Measurements from ENCODE around the gene FERMT2. TPM values are rescaled to one million over a fixed set of nuclear protein-coding genes. Genes with fewer than 3 reads are reported as not detected.

Gene FERMT2
- total RNA-seq, 2 experiments from 2014 or later, result 2.1 to 3.6 TPM

DNA sequence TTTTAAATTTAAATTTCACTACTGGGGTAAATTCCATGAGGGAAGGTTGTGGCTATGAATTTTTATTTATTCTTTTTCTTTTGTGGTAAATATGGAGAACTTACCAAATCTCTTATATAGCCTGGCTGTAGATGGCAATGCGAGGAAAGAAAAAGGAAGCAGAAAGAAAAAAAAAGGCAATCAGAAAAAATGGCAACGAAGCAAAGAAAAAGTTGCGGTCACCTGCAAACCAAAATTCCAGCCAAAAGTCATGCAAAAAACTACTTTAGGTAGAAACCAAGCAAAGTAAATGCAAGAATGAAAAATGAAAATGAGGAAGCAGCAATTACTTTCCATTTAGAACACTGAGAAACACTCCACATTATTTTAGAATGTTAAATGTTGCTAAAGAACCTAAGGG is 89.9 kb downstream of the FERMT2 start:
- DNase-seq (no peak), ATAC-seq (no peak)
- intact Hi-C loops (cut with DNase I, micrococcal nuclease), result no loop called here
- H3K27ac Mint-ChIP-seq, result no peak overlapping the region
- CTCF ChIA-PET, result interaction anchor here (0.6 to 0.8 kb wide), 2 partner anchors 9 to 16 kb away, joined by 3 to 4 read pairs; no protein-coding TSS in a partner anchor
- H3K9me3 Mint-ChIP-seq (ENCODE audit: low read depth), result no peaks in the 10 kb centered on the region
- POLR2A ChIA-PET, result no interaction called here
- no peaks in the 10 kb centered on the region for H3K4me1 Mint-ChIP-seq
- no peaks in the 10 kb centered on the region for H3K27me3 Mint-ChIP-seq
- H3K36me3 Mint-ChIP-seq (ENCODE audit: low read depth), result no peaks in the 10 kb centered on the region
- no peak overlapping the region for H3K4me3 Mint-ChIP-seq

DNA sequence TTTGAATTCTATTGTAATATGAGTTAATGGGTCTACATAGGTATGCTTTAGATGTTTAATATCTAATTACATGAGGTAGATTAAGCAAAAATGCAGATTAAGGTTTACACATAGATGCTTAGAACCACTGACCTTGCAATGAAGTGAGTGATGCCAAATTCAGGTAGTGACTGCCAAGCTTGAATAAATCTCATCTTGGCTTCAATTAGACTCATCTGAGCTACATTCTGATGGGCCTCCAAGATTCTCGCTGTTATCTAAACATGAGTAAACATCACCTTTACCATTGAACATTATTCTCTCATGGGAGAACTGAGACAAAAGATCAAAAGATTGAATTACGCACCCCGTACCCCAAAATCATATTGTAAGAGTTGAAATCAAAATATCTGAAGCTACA is 90.6 kb downstream of the FERMT2 start:
- no peak for ATAC-seq
- CTCF ChIA-PET, result interaction anchor here (0.6 to 0.8 kb wide), 2 partner anchors 10 to 15 kb away, joined by 3 to 4 read pairs; no protein-coding TSS in a partner anchor

DNA sequence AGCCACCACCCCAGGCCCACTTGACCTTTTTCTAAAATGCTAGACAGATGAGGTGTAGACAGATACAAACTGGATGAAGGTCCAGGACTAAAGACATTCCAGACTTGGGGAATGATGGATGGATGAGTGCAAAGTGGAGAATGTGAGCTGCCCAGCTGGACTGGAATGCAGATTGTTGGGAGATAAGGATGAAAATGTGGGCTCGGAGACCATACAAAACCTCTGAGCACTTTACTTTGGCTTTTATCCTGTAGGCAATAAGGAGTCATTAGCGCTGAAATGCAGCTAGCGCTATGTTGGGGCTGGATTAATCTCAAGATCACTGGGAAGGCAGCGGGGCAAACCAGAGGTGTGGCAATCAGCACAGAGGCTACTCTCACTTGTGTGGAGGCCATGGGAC is 94.7 kb downstream of the FERMT2 start:
- H3K36me3 Mint-ChIP-seq (ENCODE audit: low read depth), result no peaks in the 10 kb centered on the region
- DNase-seq (no peak), ATAC-seq (no peak)
- no peaks in the 10 kb centered on the region for H3K27me3 Mint-ChIP-seq
- intact Hi-C loops (cut with DNase I, micrococcal nuclease), result no loop called here
- POLR2A ChIA-PET, result no interaction called here
- no peak overlapping the region for H3K4me3 Mint-ChIP-seq
- no peaks in the 10 kb centered on the region for H3K9me3 Mint-ChIP-seq (ENCODE audit: low read depth)
- no peaks in the 10 kb centered on the region for H3K4me1 Mint-ChIP-seq
- CTCF ChIA-PET, result no interaction called here
- H3K27ac Mint-ChIP-seq, result no peak overlapping the region

More for the DNA sequence above, 90.6 kb downstream of the FERMT2 start:
- H3K9me3 Mint-ChIP-seq (ENCODE audit: low read depth), result no peaks in the 10 kb centered on the region
- H3K27ac Mint-ChIP-seq, result no peak overlapping the region
- intact Hi-C loops (cut with DNase I, micrococcal nuclease), result no loop called here
- no peaks in the 10 kb centered on the region for H3K4me1 Mint-ChIP-seq
- DNase-seq, result no peak
- H3K36me3 Mint-ChIP-seq (ENCODE audit: low read depth), result no peaks in the 10 kb centered on the region
- POLR2A ChIA-PET, result no interaction called here
- H3K4me3 Mint-ChIP-seq, result no peak overlapping the region
- no peaks in the 10 kb centered on the region for H3K27me3 Mint-ChIP-seq

DNA sequence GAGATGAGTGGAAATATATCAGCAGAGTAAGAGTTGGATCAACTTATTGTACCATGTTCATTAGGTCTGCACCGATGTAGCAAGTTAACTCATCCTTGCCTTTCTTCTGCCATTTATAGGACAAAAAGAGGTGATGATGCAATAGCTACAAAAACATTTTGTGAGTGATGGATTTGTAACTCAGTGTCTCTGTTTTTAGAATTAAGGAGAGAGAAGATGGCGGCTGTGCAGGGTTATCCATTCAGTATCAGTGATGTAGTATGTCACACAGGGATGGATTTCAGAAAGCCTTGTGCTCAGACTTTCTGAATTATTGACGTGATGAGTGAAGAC is 97.4 kb downstream of the FERMT2 start:
- ATAC-seq (no peak), DNase-seq (no peak)
- H3K4me3 Mint-ChIP-seq, result no peak overlapping the region
- no peak overlapping the region for H3K27ac Mint-ChIP-seq
- no peaks in the 10 kb centered on the region for H3K27me3 Mint-ChIP-seq
- H3K4me1 Mint-ChIP-seq, result no peaks in the 10 kb centered on the region
- no peaks in the 10 kb centered on the region for H3K9me3 Mint-ChIP-seq (ENCODE audit: low read depth)
- POLR2A ChIA-PET, result no interaction called here
- no peaks in the 10 kb centered on the region for H3K36me3 Mint-ChIP-seq (ENCODE audit: low read depth)
- intact Hi-C loops (cut with DNase I, micrococcal nuclease), result no loop called here
- CTCF ChIA-PET, result no interaction called here

DNA sequence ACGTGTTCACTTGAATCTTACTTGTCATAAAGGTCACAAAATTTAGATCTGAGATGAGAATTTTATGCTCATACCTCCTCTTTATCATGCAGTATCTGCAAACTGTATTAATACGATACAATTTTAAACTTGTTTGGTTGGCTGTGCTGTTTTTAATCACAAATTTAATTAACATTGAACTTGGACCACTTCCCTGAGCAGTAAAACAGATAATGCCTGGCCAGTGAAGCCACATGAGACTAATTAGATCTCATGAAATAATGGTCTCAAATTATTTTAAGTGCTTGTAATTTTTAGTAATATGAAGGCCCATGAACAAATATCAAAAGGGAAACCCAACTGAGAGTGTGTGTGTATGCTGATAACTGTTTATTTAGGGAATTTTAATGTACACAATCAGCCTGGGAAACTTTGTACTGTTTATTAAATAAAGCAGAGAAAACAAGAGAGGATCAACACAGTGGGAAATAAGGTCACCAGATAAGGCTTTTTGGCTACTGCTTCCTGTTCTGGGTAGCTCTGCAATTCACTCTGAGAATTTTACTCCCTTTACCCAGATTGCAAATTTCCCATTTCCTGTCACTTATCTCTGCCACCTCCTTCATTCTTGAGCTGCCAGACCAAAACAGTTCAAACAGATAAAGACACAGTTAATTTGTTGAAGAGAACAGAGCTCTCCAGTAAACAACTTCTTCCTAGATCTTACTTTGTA is 97.9 kb downstream of the FERMT2 start:
- Mint-ChIP-seq H3K4me1 (no peaks in the 10 kb centered on the region), H3K4me3 (no peak overlapping the region), H3K27ac (no peak overlapping the region), H3K9me3 (ENCODE audit: low read depth) (no peaks in the 10 kb centered on the region), H3K27me3 (no peaks in the 10 kb centered on the region), H3K36me3 (ENCODE audit: low read depth) (no peaks in the 10 kb centered on the region)
- DNase-seq, result no peak
- ChIA-PET CTCF (no interaction called here), POLR2A (no interaction called here)
- intact Hi-C loops (cut with DNase I, micrococcal nuclease), result no loop called here
- no peak for ATAC-seq

DNA sequence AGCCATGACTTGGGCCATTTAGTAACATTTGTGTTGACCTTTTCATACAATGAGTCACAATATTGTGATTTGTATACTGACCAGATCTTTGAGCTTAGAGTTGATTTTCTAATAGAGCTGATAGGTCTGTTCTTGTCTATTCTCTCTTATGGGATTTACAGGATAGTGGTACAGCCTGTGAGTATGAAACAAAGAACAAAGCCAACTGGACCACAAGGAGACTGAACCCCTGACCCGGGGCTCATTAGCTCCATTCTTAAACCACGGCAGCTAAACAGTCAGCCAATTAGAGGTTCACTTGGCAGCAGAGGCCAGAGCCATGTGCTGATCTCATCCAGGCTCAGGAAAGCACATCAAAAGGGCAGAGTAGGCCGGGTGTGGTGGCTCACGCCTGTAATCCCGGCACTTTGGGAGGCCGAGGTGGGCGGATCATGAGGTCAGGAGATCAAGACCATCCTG is 100.4 kb downstream of the FERMT2 start:
- Mint-ChIP-seq H3K36me3 (ENCODE audit: low read depth) (no peaks in the 10 kb centered on the region), H3K27ac (no peak overlapping the region), H3K4me3 (no peak overlapping the region), H3K9me3 (ENCODE audit: low read depth) (no peaks in the 10 kb centered on the region), H3K4me1 (no peaks in the 10 kb centered on the region), H3K27me3 (peaks cover 2% of the 10 kb centered on the region)
- intact Hi-C loops (cut with DNase I, micrococcal nuclease), result no loop called here
- ATAC-seq, result no peak
- no peak for DNase-seq
- ChIA-PET POLR2A (no interaction called here), CTCF (no interaction called here)

DNA sequence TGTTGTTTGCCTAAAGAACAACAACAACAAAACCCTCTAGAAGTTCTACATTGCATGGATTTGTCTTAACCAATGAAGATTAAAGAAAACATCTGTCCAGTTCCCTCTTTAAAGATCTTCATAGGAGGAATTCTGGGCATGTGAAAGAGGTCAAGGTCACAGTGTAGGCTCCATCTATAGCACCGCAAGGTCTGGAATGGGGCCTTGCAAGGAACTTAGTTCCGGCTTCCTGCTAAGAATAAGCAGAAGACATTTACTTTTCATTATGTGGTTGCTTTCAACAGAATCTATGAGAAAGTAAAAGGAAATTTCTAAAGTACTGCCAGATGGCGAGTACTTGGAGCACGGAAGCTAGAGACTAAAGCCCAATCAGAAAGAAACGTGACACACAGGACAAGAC is 102.2 kb downstream of the FERMT2 start:
- intact Hi-C loops (cut with DNase I, micrococcal nuclease), result no loop called here
- DNase-seq (no peak), ATAC-seq (no peak)
- Mint-ChIP-seq H3K9me3 (ENCODE audit: low read depth) (no peaks in the 10 kb centered on the region), H3K27ac (no peak overlapping the region), H3K36me3 (ENCODE audit: low read depth) (no peaks in the 10 kb centered on the region), H3K27me3 (peaks cover 2% of the 10 kb centered on the region), H3K4me3 (no peak overlapping the region), H3K4me1 (no peaks in the 10 kb centered on the region)
- POLR2A ChIA-PET, result no interaction called here
- CTCF ChIA-PET, result interaction anchor here (0.8 to 1.3 kb wide), 3 partner anchors 9 to 23 kb away, joined by 4 to 5 read pairs (median 4); no protein-coding TSS in a partner anchor

DNA sequence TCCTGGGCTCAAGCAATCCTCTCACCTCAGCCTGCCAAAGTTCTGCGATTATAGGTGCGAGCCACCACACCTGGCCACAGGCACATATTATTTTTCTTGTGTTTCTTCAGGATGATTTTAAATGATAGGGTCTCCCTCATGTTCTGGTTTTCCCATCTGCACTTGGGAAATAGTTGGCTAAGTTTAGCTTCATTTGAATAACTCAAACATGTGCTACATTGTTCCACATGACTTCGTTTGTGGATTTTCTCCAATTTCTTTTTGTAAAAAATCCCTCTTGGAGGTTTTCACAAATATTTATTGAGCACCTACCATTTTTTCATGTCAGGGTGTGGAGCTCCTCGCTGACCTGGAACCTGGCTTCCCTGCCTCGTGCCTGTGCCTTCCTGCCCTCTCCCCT is 104.3 kb downstream of the FERMT2 start:
- no peak overlapping the region for H3K4me3 Mint-ChIP-seq
- H3K27ac Mint-ChIP-seq, result no peak overlapping the region
- no peaks in the 10 kb centered on the region for H3K4me1 Mint-ChIP-seq
- CTCF ChIA-PET, result no interaction called here
- H3K27me3 Mint-ChIP-seq, result peaks cover 2% of the 10 kb centered on the region
- ATAC-seq (no peak), DNase-seq (no peak)
- H3K36me3 Mint-ChIP-seq (ENCODE audit: low read depth), result no peaks in the 10 kb centered on the region
- intact Hi-C loops (cut with DNase I, micrococcal nuclease), result no loop called here
- POLR2A ChIA-PET, result no interaction called here
- no peaks in the 10 kb centered on the region for H3K9me3 Mint-ChIP-seq (ENCODE audit: low read depth)

DNA sequence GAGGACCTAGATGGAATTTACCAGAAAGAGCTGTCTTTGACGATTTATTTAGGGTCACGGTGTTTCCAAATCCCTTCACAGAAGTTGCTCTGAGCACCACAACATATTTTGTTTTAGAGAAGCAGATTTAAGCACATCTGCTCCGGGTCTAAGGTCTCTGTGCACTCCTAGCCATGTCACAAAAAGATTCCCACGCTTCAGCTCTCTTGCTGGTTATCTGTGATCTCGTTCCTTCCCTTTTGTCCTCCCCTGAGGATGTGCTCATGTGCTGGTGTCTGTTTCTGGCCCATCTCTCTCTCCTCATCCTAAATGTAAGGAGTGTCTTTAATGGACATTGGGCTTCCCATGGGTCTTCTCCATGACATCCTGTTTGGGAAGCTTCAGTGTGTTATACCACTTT is 105.8 kb downstream of the FERMT2 start:
- H3K4me1 Mint-ChIP-seq, result no peaks in the 10 kb centered on the region

DNA sequence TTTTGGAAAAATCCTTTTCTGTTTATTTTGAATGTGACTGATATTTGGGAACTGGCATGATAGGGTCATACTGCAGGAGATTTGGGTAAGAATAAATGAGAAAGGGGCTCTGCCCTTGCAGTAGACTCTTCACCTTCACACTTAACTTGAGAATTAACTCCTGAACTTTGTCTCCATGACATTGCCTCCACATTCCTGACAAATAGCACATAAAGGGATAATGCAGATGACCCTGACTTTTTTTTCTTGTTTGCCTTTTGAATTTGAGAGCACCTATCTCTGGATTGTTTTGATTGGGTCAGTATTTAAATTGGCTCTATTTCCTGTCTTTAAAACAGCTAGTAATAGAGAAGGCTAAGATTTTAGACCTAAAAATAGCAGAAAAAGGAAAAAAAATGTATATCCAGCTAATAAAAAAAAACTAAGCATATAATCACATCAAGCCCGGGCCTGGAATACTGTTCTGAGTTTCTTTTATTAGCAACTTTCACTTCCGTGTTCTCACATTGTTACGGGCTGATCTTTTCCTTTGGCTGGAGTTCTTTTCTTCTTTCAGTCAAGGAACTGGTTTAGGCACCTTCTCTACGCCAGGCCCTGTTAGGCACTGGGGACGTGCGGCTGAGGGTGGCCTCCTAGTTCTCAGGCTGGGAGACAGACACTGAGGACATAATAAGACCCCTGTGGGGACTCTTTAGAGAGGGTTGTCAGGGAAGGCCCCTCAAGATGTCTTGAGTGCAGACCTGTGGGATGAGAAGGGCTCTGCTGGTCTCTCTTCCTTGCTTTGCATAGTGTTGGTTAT is 106.4 kb downstream of the FERMT2 start:
- peaks cover 2% of the 10 kb centered on the region for H3K27me3 Mint-ChIP-seq
- H3K27ac Mint-ChIP-seq, result no peak overlapping the region

More for the DNA sequence above, 105.8 kb downstream of the FERMT2 start:
- H3K4me3 Mint-ChIP-seq, result no peak overlapping the region
- H3K27me3 Mint-ChIP-seq, result peaks cover 2% of the 10 kb centered on the region
- intact Hi-C loops (cut with DNase I, micrococcal nuclease), result no loop called here
- DNase-seq, result no peak
- no peak for ATAC-seq
- H3K27ac Mint-ChIP-seq, result no peak overlapping the region
- H3K36me3 Mint-ChIP-seq (ENCODE audit: low read depth), result no peaks in the 10 kb centered on the region
- no peaks in the 10 kb centered on the region for H3K9me3 Mint-ChIP-seq (ENCODE audit: low read depth)
- POLR2A ChIA-PET, result interaction anchor here (0.6 kb wide), 1 partner anchor 25 kb away, joined by 5 read pairs; no protein-coding TSS in a partner anchor
- CTCF ChIA-PET, result interaction anchor here (0.5 to 1.6 kb wide), 3 partner anchors 14 to 16 kb away, joined by 3 to 4 read pairs (median 4); no protein-coding TSS in a partner anchor

DNA sequence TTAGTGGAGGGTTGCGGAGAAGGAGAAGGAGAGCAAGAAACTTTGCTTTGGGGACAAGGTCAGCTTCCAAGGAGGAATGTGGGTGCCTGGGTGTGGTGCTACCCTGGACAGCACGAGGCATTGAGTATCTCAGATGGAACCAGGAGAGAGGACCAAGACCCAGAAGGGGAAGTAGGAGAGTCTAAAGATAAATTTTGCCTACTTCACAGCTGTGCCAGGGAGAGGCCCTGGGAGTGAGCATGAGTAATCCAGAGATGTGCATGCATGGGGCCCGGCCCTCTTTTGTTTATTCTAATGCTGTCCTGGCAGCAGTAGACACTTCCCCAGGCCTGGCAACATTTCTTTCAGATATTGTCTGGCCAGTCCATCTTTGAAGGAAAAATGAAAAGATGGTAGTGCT is 110.0 kb downstream of the FERMT2 start:
- no peaks in the 10 kb centered on the region for H3K36me3 Mint-ChIP-seq (ENCODE audit: low read depth)
- ATAC-seq, result no peak
- CTCF ChIA-PET, result interaction anchor here (1.6 kb wide), 1 partner anchor 8 kb away, joined by 5 read pairs; no protein-coding TSS in a partner anchor

More for the DNA sequence above, 106.4 kb downstream of the FERMT2 start:
- intact Hi-C loops (cut with DNase I, micrococcal nuclease), result no loop called here
- DNase-seq, result no peak
- CTCF ChIA-PET, result interaction anchor here (1.6 kb wide), 1 partner anchor 13 kb away, joined by 4 read pairs; no protein-coding TSS in a partner anchor
- no peak for ATAC-seq
- no peaks in the 10 kb centered on the region for H3K36me3 Mint-ChIP-seq (ENCODE audit: low read depth)
- H3K9me3 Mint-ChIP-seq (ENCODE audit: low read depth), result no peaks in the 10 kb centered on the region
- no peaks in the 10 kb centered on the region for H3K4me1 Mint-ChIP-seq
- POLR2A ChIA-PET, result interaction anchor here (0.6 kb wide), 1 partner anchor 25 kb away, joined by 5 read pairs; no protein-coding TSS in a partner anchor
- no peak overlapping the region for H3K4me3 Mint-ChIP-seq

DNA sequence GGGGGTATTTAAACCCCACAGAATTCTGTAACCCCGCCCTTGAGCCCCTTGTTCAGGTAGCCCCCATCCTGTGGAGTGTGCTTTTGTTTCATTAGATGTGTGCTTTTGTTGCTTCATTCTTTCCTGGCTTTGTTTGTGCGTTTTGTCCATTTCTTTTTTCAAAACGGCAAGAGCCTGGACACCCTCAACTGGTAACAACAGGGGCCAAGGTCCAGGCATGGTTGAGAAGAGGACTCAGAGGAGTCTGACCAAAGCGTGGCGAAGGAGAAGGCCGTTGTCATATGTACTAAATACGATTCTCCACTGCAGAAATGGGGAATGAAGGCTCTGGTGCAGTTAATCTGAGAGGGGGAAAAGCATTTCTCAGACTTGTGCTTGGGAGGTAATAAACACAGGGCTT is 113.4 kb downstream of the FERMT2 start:
- Mint-ChIP-seq H3K27me3 (no peaks in the 10 kb centered on the region), H3K36me3 (ENCODE audit: low read depth) (no peaks in the 10 kb centered on the region), H3K4me1 (no peaks in the 10 kb centered on the region), H3K27ac (no peak overlapping the region), H3K9me3 (ENCODE audit: low read depth) (no peaks in the 10 kb centered on the region), H3K4me3 (no peak overlapping the region)
- CTCF ChIA-PET, result no interaction called here
- no peak for ATAC-seq
- intact Hi-C loops (cut with DNase I, micrococcal nuclease), result no loop called here
- POLR2A ChIA-PET, result no interaction called here
- DNase-seq, result no peak

More for the DNA sequence above, 110.0 kb downstream of the FERMT2 start:
- no peak overlapping the region for H3K4me3 Mint-ChIP-seq
- DNase-seq, result no peak
- no peaks in the 10 kb centered on the region for H3K27me3 Mint-ChIP-seq
- intact Hi-C loops (cut with DNase I, micrococcal nuclease), result no loop called here
- POLR2A ChIA-PET, result interaction anchor here (0.7 kb wide), 1 partner anchor 830 kb away, joined by 3 read pairs; no protein-coding TSS in a partner anchor
- H3K27ac Mint-ChIP-seq, result no peak overlapping the region
- H3K9me3 Mint-ChIP-seq (ENCODE audit: low read depth), result no peaks in the 10 kb centered on the region
- no peaks in the 10 kb centered on the region for H3K4me1 Mint-ChIP-seq

All from activated CD4-positive, alpha-beta T cell treated with anti-CD3 and anti-CD28 coated beads for 36 hours (primary cell).